ENCODE results near the gene UNC93B1. TPM values are rescaled to one million over a fixed set of nuclear protein-coding genes. Genes with fewer than 3 reads are reported as not detected.
A peak's percentile ranks its signal among the peaks of the same experiment; 100 is the strongest.

Gene UNC93B1
- total RNA-seq, 1 donor from 2014 or later, result 4.3 TPM

DNA sequence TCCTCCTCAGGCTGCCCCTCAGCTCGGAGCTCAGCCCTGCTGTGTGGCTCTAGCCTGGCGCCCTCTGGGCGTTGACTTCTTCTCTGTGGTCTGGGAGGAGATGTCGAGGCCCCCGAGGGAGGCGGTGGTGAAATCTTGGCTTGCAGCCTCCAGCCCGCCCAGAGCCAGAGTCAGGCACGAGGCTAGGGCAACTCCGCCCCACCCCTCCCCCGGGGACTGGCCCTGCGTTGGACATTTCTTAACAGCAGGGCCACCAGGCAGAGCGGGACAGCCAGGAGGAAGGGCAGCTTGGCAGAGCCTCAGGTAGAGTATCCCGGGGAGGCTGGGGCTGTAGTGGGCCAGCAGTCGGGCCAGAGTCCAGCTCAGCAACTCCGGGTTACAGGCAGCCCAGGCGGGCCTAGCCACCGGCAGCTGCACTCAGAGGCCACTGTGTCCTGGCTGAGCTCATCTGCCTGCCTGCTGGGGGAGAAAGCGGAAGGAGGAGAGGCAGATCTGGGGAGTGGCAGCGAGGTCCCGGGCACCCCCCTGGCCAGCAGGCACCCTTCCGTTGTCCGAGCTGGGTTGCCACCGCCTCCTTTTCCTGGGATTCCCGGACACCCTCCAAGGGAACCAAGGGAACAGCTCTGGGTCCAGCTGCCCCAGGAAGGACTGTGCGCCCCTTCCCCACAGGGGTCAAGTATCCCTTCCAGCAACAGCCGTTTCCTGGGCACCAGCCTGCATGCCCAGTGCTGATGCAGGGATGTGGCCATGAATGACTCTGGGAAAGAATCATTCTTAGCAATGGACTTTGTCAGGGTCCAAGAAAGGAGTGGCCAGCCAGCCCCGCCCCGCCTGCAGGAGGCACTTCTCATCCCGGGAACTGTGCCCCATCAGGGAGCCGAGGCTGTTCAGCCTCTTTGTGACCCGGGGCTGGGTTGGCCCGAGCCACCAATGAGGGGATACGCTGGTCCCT, 6.5 kb upstream of the UNC93B1 start, which contains the start of gene ALDH3B1:
ALDH3B1 (plus strand) TSS at position 238 of the 952 bp plus-strand sequence. CDS start 4,971 bp downstream, outside the sequence.
- H3K4me3 Mint-ChIP-seq, result no peak within 1 kb of the TSS
- H3K27ac Mint-ChIP-seq (ENCODE audit: unreplicated experiment), result peak within 1 kb of the TSS; percentile 80
- DNase-seq (ENCODE audit: low read depth, low spot score), result no peak
- TF ChIP-seq, protein P1, sequence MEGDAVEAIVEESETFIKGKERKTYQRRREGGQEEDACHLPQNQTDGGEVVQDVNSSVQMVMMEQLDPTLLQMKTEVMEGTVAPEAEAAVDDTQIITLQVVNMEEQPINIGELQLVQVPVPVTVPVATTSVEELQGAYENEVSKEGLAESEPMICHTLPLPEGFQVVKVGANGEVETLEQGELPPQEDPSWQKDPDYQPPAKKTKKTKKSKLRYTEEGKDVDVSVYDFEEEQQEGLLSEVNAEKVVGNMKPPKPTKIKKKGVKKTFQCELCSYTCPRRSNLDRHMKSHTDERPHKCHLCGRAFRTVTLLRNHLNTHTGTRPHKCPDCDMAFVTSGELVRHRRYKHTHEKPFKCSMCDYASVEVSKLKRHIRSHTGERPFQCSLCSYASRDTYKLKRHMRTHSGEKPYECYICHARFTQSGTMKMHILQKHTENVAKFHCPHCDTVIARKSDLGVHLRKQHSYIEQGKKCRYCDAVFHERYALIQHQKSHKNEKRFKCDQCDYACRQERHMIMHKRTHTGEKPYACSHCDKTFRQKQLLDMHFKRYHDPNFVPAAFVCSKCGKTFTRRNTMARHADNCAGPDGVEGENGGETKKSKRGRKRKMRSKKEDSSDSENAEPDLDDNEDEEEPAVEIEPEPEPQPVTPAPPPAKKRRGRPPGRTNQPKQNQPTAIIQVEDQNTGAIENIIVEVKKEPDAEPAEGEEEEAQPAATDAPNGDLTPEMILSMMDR (conservative IDR thresholded peaks at IDR 0.05), result no peak
- peaks cover 8% of the 10 kb centered on the region for H3K27me3 Mint-ChIP-seq (ENCODE audit: low read depth)
- H3K9me3 Mint-ChIP-seq, result no peaks in the 10 kb centered on the region
- peaks cover 45% of the 10 kb centered on the region for H3K4me1 Mint-ChIP-seq
- H3K36me3 Mint-ChIP-seq (ENCODE audit: low read depth), result no peaks in the 10 kb centered on the region

DNA sequence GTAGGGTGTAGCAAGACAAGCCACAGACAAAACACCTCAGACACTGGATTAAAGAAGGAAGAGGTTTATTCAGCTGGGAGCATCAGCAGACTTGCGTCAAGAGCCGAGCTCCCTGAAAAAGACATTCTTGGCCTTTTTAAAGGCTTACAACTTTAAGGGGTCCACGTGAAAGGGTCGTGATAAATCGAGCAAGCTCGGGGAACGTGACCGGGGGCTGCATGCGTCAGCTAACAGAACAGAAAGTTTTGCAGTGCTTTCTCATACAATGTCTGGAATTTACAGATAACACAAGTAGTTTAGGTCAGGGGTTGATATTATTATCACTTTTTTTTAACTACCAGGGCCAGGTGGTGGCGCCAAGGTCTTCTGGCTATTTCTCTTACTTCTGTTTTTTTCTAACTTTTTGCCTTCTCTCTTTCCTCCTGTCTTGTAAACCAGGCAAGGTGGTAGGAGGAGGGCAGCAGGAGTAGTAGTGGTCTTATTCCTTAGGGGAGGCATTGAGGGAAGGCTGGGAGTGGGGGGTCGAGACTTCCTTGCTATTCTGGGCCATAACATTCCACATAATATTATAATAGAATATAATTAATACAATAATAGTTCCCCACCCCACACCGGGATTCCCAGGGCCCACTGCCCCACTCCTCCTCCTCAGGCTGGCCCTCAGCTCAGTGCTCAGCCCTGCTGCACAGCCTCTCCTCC, 5.6 kb upstream of the UNC93B1 start:
- H3K4me1 Mint-ChIP-seq, result peaks cover 42% of the 10 kb centered on the region
- peak overlapping the region; percentile 80 for H3K27ac Mint-ChIP-seq (ENCODE audit: unreplicated experiment)
- no peak overlapping the region for H3K4me3 Mint-ChIP-seq

DNA sequence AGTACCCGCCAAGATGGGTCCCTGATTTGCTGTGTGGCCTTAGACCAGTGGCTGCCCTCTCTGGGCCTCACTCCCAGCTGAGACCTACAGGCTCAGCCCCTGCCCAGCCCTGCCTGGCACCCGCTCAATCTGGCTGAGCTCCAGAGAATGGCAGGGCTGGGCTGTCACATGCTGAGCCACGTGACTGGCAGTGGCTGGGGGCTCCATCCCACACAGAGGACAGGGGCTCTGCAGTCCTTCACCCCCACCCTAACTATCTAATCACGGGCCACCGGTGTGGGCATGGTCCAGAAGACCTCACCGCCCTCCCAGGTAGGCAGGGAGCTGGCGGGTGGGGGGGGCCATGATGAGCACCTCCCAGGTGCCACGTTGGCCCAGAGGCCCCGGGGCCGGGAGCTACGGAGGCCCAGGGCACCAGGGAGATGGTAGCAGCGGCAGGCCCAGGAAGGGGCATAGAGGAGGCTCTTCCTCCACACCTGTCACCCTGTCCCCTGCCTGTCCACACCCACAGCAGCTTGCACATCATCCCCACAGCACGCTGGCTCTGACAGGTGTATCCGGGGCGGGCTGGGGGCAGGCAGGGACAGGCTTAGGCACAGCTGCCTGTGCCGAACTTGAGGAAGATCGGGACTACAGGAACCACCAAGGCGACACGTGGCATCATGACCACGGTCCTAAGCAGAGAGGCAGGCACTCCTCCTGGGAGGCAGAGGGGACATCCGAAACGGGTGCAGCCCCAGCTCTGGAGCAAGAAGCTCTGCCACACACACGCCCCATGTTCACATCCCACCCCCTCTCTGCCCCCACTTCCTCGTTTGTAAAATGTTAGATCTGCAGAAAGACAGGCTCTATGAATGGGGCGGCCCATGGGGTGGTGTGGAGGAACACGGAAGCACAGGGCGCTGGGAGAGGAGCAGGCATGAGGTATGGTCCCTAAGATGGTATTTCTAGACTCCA, 4.8 kb upstream of the UNC93B1 start:
- Mint-ChIP-seq H3K4me3 (no peak overlapping the region), H3K36me3 (ENCODE audit: low read depth) (no peaks in the 10 kb centered on the region), H3K27me3 (ENCODE audit: low read depth) (peaks cover 21% of the 10 kb centered on the region), H3K9me3 (no peaks in the 10 kb centered on the region), H3K27ac (ENCODE audit: unreplicated experiment) (no peak overlapping the region), H3K4me1 (peaks cover 36% of the 10 kb centered on the region)
- DNase-seq (ENCODE audit: low read depth, low spot score), result no peak
- TF ChIP-seq, protein P1 (conservative IDR thresholded peaks at IDR 0.05), result no peak

More for the DNA sequence above, 5.6 kb upstream of the UNC93B1 start:
- H3K36me3 Mint-ChIP-seq (ENCODE audit: low read depth), result no peaks in the 10 kb centered on the region
- TF ChIP-seq, protein P1 (conservative IDR thresholded peaks at IDR 0.05), result no peak
- no peaks in the 10 kb centered on the region for H3K9me3 Mint-ChIP-seq
- no peak for DNase-seq (ENCODE audit: low read depth, low spot score)
- peaks cover 15% of the 10 kb centered on the region for H3K27me3 Mint-ChIP-seq (ENCODE audit: low read depth)

DNA sequence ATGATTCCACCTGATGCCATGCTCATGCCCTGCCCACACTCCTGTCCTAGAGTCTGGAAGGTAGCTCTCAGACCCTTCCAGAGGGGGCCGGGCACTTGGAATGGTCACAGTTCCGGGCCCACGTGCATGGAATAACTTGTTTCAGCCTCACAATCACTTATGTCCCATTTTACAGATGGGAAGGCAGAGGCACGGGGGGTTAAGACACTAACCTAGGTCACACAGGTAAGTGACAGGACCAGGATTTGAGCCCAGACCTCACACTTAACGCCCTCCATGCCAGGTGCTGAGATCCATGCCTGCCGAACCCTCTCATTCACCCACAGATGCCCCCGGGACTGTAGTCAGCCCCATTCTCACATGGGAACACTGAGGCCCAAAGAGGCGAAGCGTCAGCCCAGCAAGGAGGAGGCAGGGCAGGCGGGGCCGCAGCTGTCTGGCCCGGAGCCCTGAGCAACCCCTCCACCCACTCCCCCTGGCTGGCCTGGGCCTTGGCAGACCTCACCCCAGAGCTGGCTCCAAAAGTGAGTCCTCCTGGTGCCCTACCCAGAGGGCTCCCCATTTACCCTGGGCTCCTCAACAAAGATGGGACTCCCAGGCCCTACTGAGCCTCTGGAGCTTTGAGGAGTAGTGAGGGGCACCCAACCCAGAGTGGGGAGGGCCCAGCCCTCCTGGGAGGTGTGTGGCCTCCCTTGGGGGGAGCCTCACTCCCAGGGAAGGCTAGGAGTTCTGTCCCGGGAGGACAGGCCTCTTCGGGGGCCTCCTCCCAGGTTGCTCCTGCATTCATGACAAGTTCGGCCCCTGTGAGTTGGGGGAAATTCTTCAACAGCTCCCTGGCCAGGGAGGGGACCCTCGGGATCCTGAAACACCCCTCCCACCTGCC, 3.8 kb upstream of the UNC93B1 start:
- Mint-ChIP-seq H3K36me3 (ENCODE audit: low read depth) (no peaks in the 10 kb centered on the region), H3K4me1 (peaks cover 31% of the 10 kb centered on the region), H3K27ac (ENCODE audit: unreplicated experiment) (no peak overlapping the region), H3K9me3 (no peaks in the 10 kb centered on the region), H3K4me3 (no peak overlapping the region), H3K27me3 (ENCODE audit: low read depth) (peaks cover 25% of the 10 kb centered on the region)
- no peak for DNase-seq (ENCODE audit: low read depth, low spot score)
- TF ChIP-seq, protein P1 (conservative IDR thresholded peaks at IDR 0.05), result no peak
